GM23248 (cell line): ENCODE measurements around the gene R3HCC1L. TPM values are rescaled to one million over a fixed set of nuclear protein-coding genes. Genes with fewer than 3 reads are reported as not detected.

Experiments
- DNase-seq: peaks from one replicate; pipeline ENCODE4 v3.0.0-alpha.2; 2015
- H2AFZ ChIP-seq: fragments of 200-600 bp; sonication (generic); 2 replicates; pipeline ENCODE4 v1.6.1; 2016; ENCODE audit warnings: antibody characterized with exemption
- H3F3A ChIP-seq: fragments of 200-600 bp; sonication (generic); 2 replicates; pipeline ENCODE4 v1.6.1; 2016; ENCODE audit warnings: mild to moderate bottlenecking, antibody characterized with exemption, mixed run types; ENCODE audit not compliant: insufficient read depth
- H3K27ac ChIP-seq: fragments of 200-600 bp; sonication (generic); 2 replicates; pipeline ENCODE4 v1.5.1; 2016; ENCODE audit warnings: mild to moderate bottlenecking
- H3K27me3 ChIP-seq: fragments of 200-600 bp; sonication (generic); replicated peaks from 2 replicates; pipeline ENCODE4 v1.6.1; 2016; ENCODE audit warnings: mild to moderate bottlenecking; ENCODE audit not compliant: insufficient read depth
- H3K36me3 ChIP-seq: fragments of 200-600 bp; sonication (generic); 2 replicates; pipeline ENCODE4 v1.6.1; 2016; ENCODE audit warnings: low read depth, mild to moderate bottlenecking
- H3K4me1 ChIP-seq: fragments of 200-600 bp; sonication (generic); 2 replicates; pipeline ENCODE4 v1.6.1; 2016; ENCODE audit warnings: mild to moderate bottlenecking; ENCODE audit not compliant: insufficient read depth
- H3K4me2 ChIP-seq: fragments of 200-600 bp; sonication (generic); one replicate; pipeline ENCODE4 v1.6.1; 2016; ENCODE audit warnings: mild to moderate bottlenecking; ENCODE audit not compliant: unreplicated experiment
- H3K4me3 ChIP-seq: fragments of 200-600 bp; sonication (generic); 2 replicates; pipeline ENCODE4 v1.5.1; 2016; ENCODE audit warnings: mild to moderate bottlenecking
- H3K79me2 ChIP-seq: fragments of 200-600 bp; sonication (generic); 2 replicates; pipeline ENCODE4 v1.6.1; 2016; ENCODE audit warnings: mild to moderate bottlenecking; ENCODE audit not compliant: insufficient read depth
- H3K9ac ChIP-seq: fragments of 200-600 bp; sonication (generic); 2 replicates; pipeline ENCODE4 v1.6.1; 2016; ENCODE audit warnings: mild to moderate bottlenecking
- H3K9me2 ChIP-seq: fragments of 200-600 bp; sonication (generic); 2 replicates; pipeline ENCODE4 v1.6.1; 2016; ENCODE audit warnings: mixed run types, mild to moderate bottlenecking, moderate library complexity; ENCODE audit not compliant: insufficient read depth
- H3K9me3 ChIP-seq: fragments of 200-600 bp; sonication (generic); one replicate; pipeline ENCODE4 v1.6.1; 2017; ENCODE audit warnings: low read depth
- H4K20me1 ChIP-seq: fragments of 200-600 bp; sonication (generic); 2 replicates; pipeline ENCODE4 v1.6.0; 2016; ENCODE audit not compliant: insufficient read depth
- EZH2 ChIP-seq: fragments of 200-600 bp; sonication (generic); IDR thresholded peaks from 2 replicates; pipeline ENCODE4 v1.6.1; 2018; ENCODE audit warnings: antibody characterized with exemption, mild to moderate bottlenecking; ENCODE audit not compliant: insufficient read depth, poor library complexity, severe bottlenecking
- EZH2phosphoT487 ChIP-seq: fragments of 200-600 bp; sonication (generic); IDR thresholded peaks from 2 replicates; pipeline ENCODE4 v1.6.1; 2018; ENCODE audit warnings: antibody characterized with exemption, moderate library complexity, mild to moderate bottlenecking, low read depth; ENCODE audit not compliant: insufficient read depth
- WGBS, 2 experiments: methylation state at CpG; one replicate each; pipeline ENCODE4 v1.1.6; 2015 to 2017; ENCODE audit warnings: low lambda C conversion rate in 2 of 2, low coverage in 1 of 2; ENCODE audit errors: missing lambda C conversion rate in 2 of 2; 5-methylcytosine and 5-hydroxymethylcytosine counted together
- in situ Hi-C: fragments of 300-500 bp; cut with MboI; formaldehyde crosslinking; loops from 2 replicates; pipeline ENCODE4 v1.15.0; 2020
- polyA plus RNA-seq: library from polyadenylated mRNA; unstranded; fragments of >200 nt; fragmentation: Nextera tagmentation; extraction: Ambion mirVana; gene quantifications from 2 replicates; pipeline ENCODE4 v1.2.1, GENCODE V29; 2016
- total RNA-seq: library from RNA; depleted of rRNA; stranded (reverse); fragments of >200 nt; shearing (Covaris generic); gene quantifications from 2 replicates; pipeline ENCODE4 v1.2.3, GENCODE V29; 2014

R3HCC1L gene
- total and polyA plus RNA-seq, 2 experiments from 2014 or later: 8.2 to 10.2 TPM

DNA sequence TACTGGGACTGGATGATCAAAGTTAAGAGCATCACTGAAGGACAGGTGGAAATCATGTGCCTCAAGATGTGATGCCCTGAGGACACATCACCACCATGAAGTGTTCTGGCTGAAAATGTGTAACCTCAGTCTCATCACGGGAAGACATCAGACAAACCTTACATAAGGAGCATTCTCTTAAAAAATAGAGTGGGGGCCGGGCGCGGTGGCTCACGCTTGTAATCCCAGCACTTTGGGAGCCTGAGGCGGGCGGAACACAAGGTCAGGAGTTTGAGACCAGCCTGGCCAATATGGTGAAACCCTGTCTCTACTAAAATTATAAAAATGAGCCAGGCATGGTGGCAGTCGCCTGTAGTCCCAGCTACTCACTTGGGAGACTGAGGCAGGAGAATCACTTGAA is 67.9 kb downstream of the R3HCC1L start:
- 87 to 93% methylated on average over 8 of the region's 8 CpGs for WGBS, 2 experiments
- H4K20me1 ChIP-seq: no peaks in the 10 kb centered on the region
- no peaks in the 10 kb centered on the region for H3F3A ChIP-seq
- no peaks in the 10 kb centered on the region for H3K9me2 ChIP-seq
- H3K9ac ChIP-seq: no peak overlapping the region
- H3K4me1 ChIP-seq: no peaks in the 10 kb centered on the region
- H3K4me3 ChIP-seq: no peak overlapping the region
- DNase-seq: no peak
- H3K36me3 ChIP-seq: no peaks in the 10 kb centered on the region
- H3K79me2 ChIP-seq: peaks cover 80% of the 10 kb centered on the region
- H2AFZ ChIP-seq: no peak overlapping the region
- in situ Hi-C loops: no loop called here
- H3K9me3 ChIP-seq: no peaks in the 10 kb centered on the region
- H3K27ac ChIP-seq: no peak overlapping the region
- TF ChIP-seq EZH2: no peak
- TF ChIP-seq EZH2phosphoT487: no peak
- no peaks in the 10 kb centered on the region for H3K27me3 ChIP-seq
- H3K4me2 ChIP-seq: no peak overlapping the region

DNA sequence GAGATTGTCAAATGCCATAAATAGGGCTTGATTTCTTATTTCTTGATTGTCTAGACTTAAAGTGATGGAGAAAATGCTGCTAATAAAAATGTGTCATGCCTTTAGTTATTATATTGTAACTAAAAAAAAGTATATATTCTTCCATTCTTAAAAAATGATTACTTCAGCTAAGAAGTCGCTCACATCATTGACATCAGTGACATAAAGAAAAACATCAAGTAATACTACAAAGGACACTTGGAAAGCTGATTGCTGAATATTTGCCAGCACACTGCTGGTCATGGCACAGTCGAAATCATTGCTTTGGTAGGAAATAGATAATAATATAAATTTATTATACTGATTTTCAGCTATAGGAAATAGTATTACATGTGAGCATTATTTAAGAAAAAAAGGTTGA is 70.9 kb downstream of the R3HCC1L start:
- Histone ChIP-seq H3K4me1 (no peaks in the 10 kb centered on the region), H3F3A (no peaks in the 10 kb centered on the region), H3K9ac (no peak overlapping the region), H3K27ac (no peak overlapping the region), H3K27me3 (no peaks in the 10 kb centered on the region), H3K79me2 (peaks cover 61% of the 10 kb centered on the region), H3K9me3 (no peaks in the 10 kb centered on the region), H2AFZ (no peak overlapping the region), H3K4me3 (no peak overlapping the region), H4K20me1 (no peaks in the 10 kb centered on the region), H3K9me2 (no peaks in the 10 kb centered on the region), H3K4me2 (no peak overlapping the region), H3K36me3 (peaks cover 23% of the 10 kb centered on the region)
- 97 to 98% methylated on average over 2 of the region's 2 CpGs for WGBS, 2 experiments
- in situ Hi-C loops: no loop called here
- TF ChIP-seq EZH2phosphoT487: no peak
- TF ChIP-seq EZH2: no peak
- no peak for DNase-seq

DNA sequence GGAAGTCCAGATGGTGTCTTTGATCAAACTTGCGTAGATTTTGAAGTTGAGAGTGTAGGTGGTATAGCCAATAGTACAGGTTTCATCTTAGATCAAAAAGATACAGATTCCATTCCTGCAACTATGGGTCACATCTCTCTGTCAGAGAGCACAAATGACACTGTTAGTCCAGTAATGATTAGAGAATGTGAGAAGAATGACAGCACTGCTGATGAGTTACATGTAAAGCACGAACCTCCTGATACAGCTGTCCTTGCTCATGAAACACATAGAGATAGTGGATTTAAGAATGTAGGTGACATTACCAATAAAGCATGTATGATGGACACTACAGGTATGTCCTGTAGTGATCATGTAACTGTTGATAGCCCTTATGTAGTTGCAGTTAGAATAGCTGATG is 74.5 kb downstream of the R3HCC1L start:
- in situ Hi-C loops: no loop called here
- peak; percentile 6 for DNase-seq
- 93 to 94% methylated on average over 2 of the region's 2 CpGs for WGBS, 2 experiments

DNA sequence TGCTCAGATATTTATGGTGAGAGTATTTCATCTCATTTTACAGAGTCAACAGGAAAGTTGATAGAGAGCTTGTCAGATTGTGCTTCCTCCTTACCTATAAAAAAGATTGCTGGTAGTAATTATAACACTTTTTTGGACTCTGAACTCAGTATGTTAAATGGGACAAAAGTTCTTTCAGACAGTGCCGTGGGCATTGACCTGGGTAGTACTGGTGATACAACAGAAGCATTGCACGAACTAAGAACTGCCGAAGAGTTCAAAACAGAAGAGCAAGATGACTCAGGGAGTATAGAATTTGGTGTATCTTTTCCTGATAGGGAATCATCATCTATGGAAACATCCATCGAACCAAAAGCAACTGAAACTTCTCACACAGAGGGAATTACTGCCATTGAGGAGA is 75.0 kb downstream of the R3HCC1L start:
- Histone ChIP-seq H3K79me2 (peaks cover 62% of the 10 kb centered on the region), H3K27ac (no peak overlapping the region), H3K4me2 (no peak overlapping the region), H2AFZ (no peak overlapping the region), H4K20me1 (no peaks in the 10 kb centered on the region), H3F3A (no peaks in the 10 kb centered on the region), H3K9me2 (no peaks in the 10 kb centered on the region), H3K4me1 (no peaks in the 10 kb centered on the region), H3K4me3 (no peak overlapping the region), H3K9ac (no peak overlapping the region), H3K36me3 (peaks cover 28% of the 10 kb centered on the region), H3K9me3 (no peaks in the 10 kb centered on the region), H3K27me3 (no peaks in the 10 kb centered on the region)
- TF ChIP-seq EZH2phosphoT487: no peak
- TF ChIP-seq EZH2: no peak
- WGBS, 2 experiments: 97 to 100% methylated on average over 4 of the region's 4 CpGs
- in situ Hi-C loops: no loop called here
- no peak for DNase-seq

More for the DNA sequence above, 74.5 kb downstream of the R3HCC1L start:
- H3K4me2 ChIP-seq: no peak overlapping the region
- H3F3A ChIP-seq: no peaks in the 10 kb centered on the region
- no peaks in the 10 kb centered on the region for H3K9me2 ChIP-seq
- H3K36me3 ChIP-seq: peaks cover 28% of the 10 kb centered on the region
- no peak overlapping the region for H2AFZ ChIP-seq
- H3K27ac ChIP-seq: no peak overlapping the region
- no peaks in the 10 kb centered on the region for H3K4me1 ChIP-seq
- H3K4me3 ChIP-seq: no peak overlapping the region
- no peaks in the 10 kb centered on the region for H3K27me3 ChIP-seq
- H3K9ac ChIP-seq: no peak overlapping the region
- H3K79me2 ChIP-seq: peaks cover 62% of the 10 kb centered on the region
- H4K20me1 ChIP-seq: no peaks in the 10 kb centered on the region
- H3K9me3 ChIP-seq: no peaks in the 10 kb centered on the region
- TF ChIP-seq EZH2 (no peak), EZH2phosphoT487 (no peak)

DNA sequence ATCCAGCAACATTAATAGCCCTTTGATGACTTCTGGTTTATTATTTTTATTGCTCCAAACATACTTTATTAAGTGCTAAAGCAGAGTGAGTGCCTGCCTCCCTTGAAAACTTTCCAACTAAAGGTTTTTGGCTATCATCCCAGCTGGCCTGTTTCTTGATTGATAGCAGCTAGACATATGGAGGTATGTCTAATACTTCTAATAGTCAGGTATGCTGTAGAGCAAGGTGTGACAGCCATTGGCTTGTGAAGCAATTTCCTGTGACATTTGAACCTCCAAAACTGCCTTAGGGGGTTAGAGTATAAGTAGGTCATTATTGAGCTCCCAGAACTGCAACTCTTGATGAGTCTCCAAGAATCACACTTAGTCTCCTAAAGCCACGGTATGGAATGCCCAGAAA is 77.7 kb downstream of the R3HCC1L start:
- no peak for TF ChIP-seq EZH2
- no peak for TF ChIP-seq EZH2phosphoT487
- Histone ChIP-seq H3K4me3 (no peak overlapping the region), H3K4me1 (no peaks in the 10 kb centered on the region), H3K27ac (no peak overlapping the region), H3F3A (no peaks in the 10 kb centered on the region), H3K9me2 (no peaks in the 10 kb centered on the region), H3K79me2 (peaks cover 72% of the 10 kb centered on the region), H3K9me3 (no peaks in the 10 kb centered on the region), H3K9ac (no peak overlapping the region), H2AFZ (no peak overlapping the region), H3K4me2 (no peak overlapping the region), H3K36me3 (peaks cover 28% of the 10 kb centered on the region), H3K27me3 (no peaks in the 10 kb centered on the region), H4K20me1 (no peaks in the 10 kb centered on the region)
- 23 to 26% methylated on average over 1 of the region's 1 CpG for WGBS, 2 experiments
- in situ Hi-C loops: no loop called here
- no peak for DNase-seq
